GM10248 (cell line): ENCODE measurements around the gene CFP.

ENCODE experiments used
- CTCF ChIA-PET: fragments of 300-600 bp; sonication (Branson Sonifier 250); formaldehyde crosslinking; extraction: SDS; loops from one replicate; lab custom pipeline; 2021; ENCODE audit warnings: antibody characterized with exemption; lab: Yijun Ruan, JAX
- POLR2A ChIA-PET: fragments of 350-650 bp; sonication (Branson Sonifier 250); formaldehyde crosslinking; extraction: SDS; loops from one replicate; lab custom pipeline; 2020; ENCODE audit warnings: antibody characterized with exemption; lab: Yijun Ruan, JAX
- DNase-seq: peaks from one replicate; pipeline ENCODE4 v3.0.0; 2012; ENCODE audit errors: extremely low spot score
- CTCF ChIP-seq: IDR thresholded peaks from 2 replicates; pipeline ENCODE4 v1.5.1; 2012; ENCODE audit warnings: mild to moderate bottlenecking, low read depth; ENCODE audit errors: extremely low read depth, missing control alignments, control extremely low read depth

The CFP gene

GRCh38 chrX:47585273-47585672 is 44.5 kb downstream of the CFP start:
- ChIA-PET POLR2A (no interaction called here), CTCF (no interaction called here)
- TF ChIP-seq CTCF = no peak
- no peak for DNase-seq

- ChIA-PET POLR2A (no interaction called here), CTCF (no interaction called here)
- no peak for TF ChIP-seq CTCF
- DNase-seq = no peak
Observed at GRCh38 chrX:47584714-47585113, 45.0 kb downstream of the CFP start.

DNA sequence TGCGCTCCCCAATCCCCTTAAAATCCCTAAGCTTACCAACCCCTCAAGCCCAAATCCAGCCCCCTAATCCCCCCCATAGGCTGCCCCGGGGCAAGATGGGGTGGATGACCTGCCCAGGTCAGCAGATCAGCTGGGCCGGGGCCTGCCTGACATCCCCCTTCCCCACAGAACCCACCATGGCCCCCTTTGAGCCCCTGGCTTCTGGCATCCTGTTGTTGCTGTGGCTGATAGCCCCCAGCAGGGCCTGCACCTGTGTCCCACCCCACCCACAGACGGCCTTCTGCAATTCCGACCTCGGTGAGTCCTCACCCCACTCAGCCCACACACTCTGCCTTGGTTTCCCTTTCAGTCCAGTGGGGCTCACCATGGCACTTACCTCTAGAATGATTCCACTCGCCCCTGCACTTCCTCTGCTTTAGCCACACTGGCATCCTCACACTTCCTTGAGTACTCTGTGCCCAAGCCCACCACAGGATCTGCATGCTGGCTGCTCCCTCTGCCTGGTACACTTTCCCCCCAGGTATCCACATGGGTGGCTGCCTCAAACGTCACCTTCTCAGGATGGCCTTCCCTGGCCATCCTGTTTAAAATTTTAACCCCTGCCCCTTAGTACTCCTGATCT is 46.4 kb downstream of the CFP start:
- DNase-seq = no peak
- TF ChIP-seq CTCF = no peak
- ChIA-PET CTCF (no interaction called here), POLR2A (interaction anchor here (0.6 kb wide), 1 partner anchor 39 kb away, joined by 4 read pairs; no protein-coding TSS in a partner anchor)

GRCh38 chrX:47581731-47582647 is 47.7 kb downstream of the CFP start, which contains the start of gene TIMP1:
Gene TIMP1, plus strand, starts transcription at chrX:47582436. Its CDS starts 980 bp downstream, at chrX:47583416.
- CTCF ChIA-PET = no interaction called here
- DNase-seq = peak; percentile 86
- POLR2A ChIA-PET = no interaction called here
- no peak for TF ChIP-seq CTCF

- peak; percentile 53 for DNase-seq
- ChIA-PET POLR2A (no interaction called here), CTCF (no interaction called here)
- no peak for TF ChIP-seq CTCF
Observed at GRCh38 chrX:47579537-47579936, 50.2 kb downstream of the CFP start.

GRCh38 chrX:47578692-47579091 is 51.0 kb downstream of the CFP start:
- ChIA-PET POLR2A (no interaction called here), CTCF (no interaction called here)
- DNase-seq = peak; percentile 2
- TF ChIP-seq CTCF = no peak
